Endodermal cell (in vitro differentiated cells): ENCODE measurements around the gene MST1. TPM values are rescaled to one million over a fixed set of nuclear protein-coding genes. Genes with fewer than 3 reads are reported as not detected.

Experiments used
- DNase-seq: peaks from one replicate; pipeline ENCODE4 v3.0.0-alpha.2; 2017
- H3K27ac ChIP-seq: 2 replicates; pipeline ENCODE4 v1.5.1; 2013; ENCODE audit warnings: mild to moderate bottlenecking, low read depth, low read length, moderate library complexity
- H3K27me3 ChIP-seq: 2 replicates; pipeline ENCODE4 v1.6.1; 2013; ENCODE audit warnings: mild to moderate bottlenecking, low read length, moderate library complexity; ENCODE audit not compliant: insufficient read depth, control insufficient read depth, poor library complexity, severe bottlenecking
- H3K36me3 ChIP-seq: 2 replicates; pipeline ENCODE4 v1.7.0; 2013; ENCODE audit warnings: mild to moderate bottlenecking, low read length, moderate library complexity; ENCODE audit not compliant: control insufficient read depth, insufficient read depth
- H3K4me1 ChIP-seq: one replicate; pipeline ENCODE4 v1.7.0; 2013; ENCODE audit warnings: low read length; ENCODE audit not compliant: control insufficient read depth, insufficient read depth
- H3K4me3 ChIP-seq: 2 replicates; pipeline ENCODE4 v1.5.1; 2013; ENCODE audit warnings: mild to moderate bottlenecking, low read length, moderate library complexity
- H3K9ac ChIP-seq: 2 replicates; pipeline ENCODE4 v1.6.1; 2013; ENCODE audit warnings: mild to moderate bottlenecking, low read length, moderate library complexity; ENCODE audit not compliant: poor library complexity, severe bottlenecking; ENCODE audit errors: extremely low read depth
- H3K9me3 ChIP-seq: 2 replicates; pipeline ENCODE4 v1.6.1; 2013; ENCODE audit warnings: mild to moderate bottlenecking, low read length, moderate library complexity; ENCODE audit not compliant: control insufficient read depth
- H3K27ac Mint-ChIP-seq: 2 replicates; pipeline ENCODE4 v1.8.0; 2020; ENCODE audit warnings: mixed read lengths
- H3K27me3 Mint-ChIP-seq: 2 replicates; pipeline ENCODE4 v1.8.0; 2021; ENCODE audit warnings: mild to moderate bottlenecking, mixed read lengths; ENCODE audit not compliant: insufficient read depth
- H3K36me3 Mint-ChIP-seq: 2 replicates; pipeline ENCODE4 v1.8.0; 2020; ENCODE audit warnings: low read depth, mixed read lengths
- H3K4me1 Mint-ChIP-seq: 2 replicates; pipeline ENCODE4 v1.8.0; 2020; ENCODE audit warnings: mixed read lengths
- H3K4me3 Mint-ChIP-seq: 2 replicates; pipeline ENCODE4 v1.8.0; 2020; ENCODE audit warnings: mild to moderate bottlenecking, moderate library complexity, mixed read lengths
- H3K9me3 Mint-ChIP-seq: 2 replicates; pipeline ENCODE4 v1.8.0; 2020; ENCODE audit warnings: mild to moderate bottlenecking, mixed read lengths
- WGBS, 2 experiments: methylation state at CpG; one replicate each; pipeline versions ENCODE4 v1.1.5 to v1.1.7; 2013; ENCODE audit warnings: missing lambda C conversion rate in 2 of 2, mixed read lengths in 1 of 2; ENCODE audit not compliant: insufficient coverage in 1 of 2, insufficient read length in 1 of 2; 5-methylcytosine and 5-hydroxymethylcytosine counted together
- total RNA-seq, 2 donors: library from RNA; stranded (reverse); fragmentation: NEBNext Ultra II Directional in 1 of 2; extraction: Animal tissue kit (Norgen Biotek cat#: 25700) in 1 of 2; gene quantifications; 2 replicates in 1 of 2; 3 replicates in 1 of 2; pipeline ENCODE4 v1.2.1, GENCODE V29; 2021
- TF ChIP-seq, protein P1 (sequence below): fragments of 200-600 bp; sonication (generic); conservative IDR thresholded peaks from 2 replicates; pipeline ENCODE4 v1.5.0; 2021; ENCODE audit warnings: antibody characterized with exemption, mild to moderate bottlenecking

Gene MST1
- total RNA-seq, 2 donors from 2014 or later = 30.8 to 35.5 TPM

DNA sequence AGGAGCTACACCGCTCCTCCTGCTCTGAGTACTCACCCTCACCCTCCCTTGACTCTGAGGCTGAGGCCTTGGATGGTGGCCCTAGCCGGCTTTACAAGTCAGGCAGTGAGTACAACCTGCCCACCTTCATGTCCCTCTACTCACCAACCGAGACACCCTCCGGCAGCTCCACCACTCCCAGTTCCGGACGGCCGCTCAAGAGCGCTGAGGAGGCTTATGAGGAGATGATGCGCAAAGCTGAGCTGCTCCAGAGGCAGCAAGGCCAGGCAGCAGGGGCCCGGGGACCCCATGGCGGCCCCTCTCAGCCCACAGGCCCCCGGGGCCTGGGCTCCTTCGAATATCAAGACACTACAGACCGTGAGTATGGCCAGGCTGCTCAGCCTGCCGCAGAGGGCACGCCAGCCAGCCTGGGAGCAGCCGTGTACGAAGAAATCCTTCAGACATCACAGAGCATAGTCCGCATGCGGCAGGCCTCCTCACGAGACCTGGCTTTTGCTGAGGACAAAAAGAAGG lies 36.3 kb downstream of the MST1 start:
- H3K27me3 Mint-ChIP-seq = no peaks in the 10 kb centered on the region
- Histone ChIP-seq H3K27ac (no peak overlapping the region), H3K27me3 (no peaks in the 10 kb centered on the region), H3K4me3 (no peak overlapping the region), H3K4me1 (no peaks in the 10 kb centered on the region), H3K9me3 (no peaks in the 10 kb centered on the region), H3K9ac (no peak overlapping the region), H3K36me3 (no peaks in the 10 kb centered on the region)
- no peak for DNase-seq
- H3K9me3 Mint-ChIP-seq = no peaks in the 10 kb centered on the region
- WGBS, 2 experiments = 92 to 95% methylated on average over 19 to 21 of the region's 21 CpGs
- no peak overlapping the region for H3K4me3 Mint-ChIP-seq
- TF ChIP-seq, protein P1, sequence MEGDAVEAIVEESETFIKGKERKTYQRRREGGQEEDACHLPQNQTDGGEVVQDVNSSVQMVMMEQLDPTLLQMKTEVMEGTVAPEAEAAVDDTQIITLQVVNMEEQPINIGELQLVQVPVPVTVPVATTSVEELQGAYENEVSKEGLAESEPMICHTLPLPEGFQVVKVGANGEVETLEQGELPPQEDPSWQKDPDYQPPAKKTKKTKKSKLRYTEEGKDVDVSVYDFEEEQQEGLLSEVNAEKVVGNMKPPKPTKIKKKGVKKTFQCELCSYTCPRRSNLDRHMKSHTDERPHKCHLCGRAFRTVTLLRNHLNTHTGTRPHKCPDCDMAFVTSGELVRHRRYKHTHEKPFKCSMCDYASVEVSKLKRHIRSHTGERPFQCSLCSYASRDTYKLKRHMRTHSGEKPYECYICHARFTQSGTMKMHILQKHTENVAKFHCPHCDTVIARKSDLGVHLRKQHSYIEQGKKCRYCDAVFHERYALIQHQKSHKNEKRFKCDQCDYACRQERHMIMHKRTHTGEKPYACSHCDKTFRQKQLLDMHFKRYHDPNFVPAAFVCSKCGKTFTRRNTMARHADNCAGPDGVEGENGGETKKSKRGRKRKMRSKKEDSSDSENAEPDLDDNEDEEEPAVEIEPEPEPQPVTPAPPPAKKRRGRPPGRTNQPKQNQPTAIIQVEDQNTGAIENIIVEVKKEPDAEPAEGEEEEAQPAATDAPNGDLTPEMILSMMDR = no peak
- no peaks in the 10 kb centered on the region for H3K36me3 Mint-ChIP-seq
- H3K27ac Mint-ChIP-seq = no peak overlapping the region
- H3K4me1 Mint-ChIP-seq = no peaks in the 10 kb centered on the region

DNA sequence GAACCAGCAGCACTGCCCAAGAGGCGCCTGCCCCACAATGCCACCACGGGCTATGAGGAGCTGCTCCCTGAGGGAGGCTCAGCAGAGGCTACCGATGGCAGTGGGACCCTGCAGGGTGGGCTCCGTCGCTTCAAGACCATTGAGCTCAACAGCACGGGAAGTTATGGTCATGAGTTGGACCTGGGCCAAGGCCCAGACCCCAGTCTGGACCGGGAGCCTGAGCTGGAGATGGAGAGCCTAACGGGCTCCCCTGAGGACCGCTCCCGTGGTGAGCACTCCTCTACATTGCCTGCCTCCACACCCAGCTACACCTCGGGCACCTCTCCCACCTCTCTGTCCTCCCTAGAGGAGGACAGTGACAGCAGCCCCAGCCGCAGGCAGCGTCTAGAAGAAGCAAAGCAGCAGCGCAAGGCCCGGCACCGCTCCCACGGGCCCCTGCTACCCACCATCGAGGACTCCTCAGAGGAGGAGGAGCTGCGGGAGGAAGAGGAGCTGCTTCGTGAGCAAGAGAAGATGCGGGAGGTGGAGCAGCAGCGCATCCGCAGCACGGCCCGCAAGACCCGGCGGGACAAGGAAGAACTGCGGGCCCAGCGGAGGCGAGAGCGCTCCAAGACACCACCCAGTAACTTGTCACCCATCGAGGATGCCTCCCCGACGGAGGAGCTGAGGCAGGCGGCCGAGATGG lies 36.9 kb downstream of the MST1 start:
- Mint-ChIP-seq H3K27me3 (no peaks in the 10 kb centered on the region), H3K27ac (no peak overlapping the region), H3K4me1 (no peaks in the 10 kb centered on the region), H3K36me3 (no peaks in the 10 kb centered on the region), H3K9me3 (no peaks in the 10 kb centered on the region), H3K4me3 (no peak overlapping the region)
- no peak overlapping the region for H3K4me3 ChIP-seq
- H3K9me3 ChIP-seq = no peaks in the 10 kb centered on the region
- TF ChIP-seq, protein P1 = no peak
- H3K36me3 ChIP-seq = no peaks in the 10 kb centered on the region
- H3K4me1 ChIP-seq = no peaks in the 10 kb centered on the region
- H3K27me3 ChIP-seq = no peaks in the 10 kb centered on the region
- no peak for DNase-seq
- 91 to 93% methylated on average over 21 to 36 of the region's 36 CpGs for WGBS, 2 experiments
- H3K27ac ChIP-seq = no peak overlapping the region
- H3K9ac ChIP-seq = no peak overlapping the region

DNA sequence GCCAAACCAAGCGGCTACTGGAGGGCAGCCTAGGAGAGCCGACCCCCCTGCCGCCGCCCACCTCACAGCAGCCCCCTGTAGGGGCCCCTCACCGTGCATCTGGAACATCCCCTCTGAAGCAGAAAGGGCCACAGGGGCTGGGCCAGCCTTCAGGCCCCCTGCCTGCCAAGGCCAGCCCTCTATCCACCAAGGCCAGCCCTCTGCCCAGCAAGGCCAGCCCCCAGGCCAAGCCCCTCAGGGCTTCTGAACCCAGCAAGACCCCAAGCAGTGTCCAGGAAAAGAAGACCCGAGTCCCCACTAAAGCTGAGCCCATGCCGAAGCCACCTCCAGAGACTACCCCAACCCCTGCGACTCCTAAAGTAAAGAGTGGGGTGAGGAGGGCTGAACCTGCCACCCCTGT lies 38.6 kb downstream of the MST1 start:
- Mint-ChIP-seq H3K4me1 (no peaks in the 10 kb centered on the region), H3K27me3 (no peaks in the 10 kb centered on the region), H3K27ac (no peak overlapping the region), H3K9me3 (no peaks in the 10 kb centered on the region), H3K4me3 (no peak overlapping the region), H3K36me3 (no peaks in the 10 kb centered on the region)
- 79 to 85% methylated on average over 5 to 8 of the region's 8 CpGs for WGBS, 2 experiments
- H3K27ac ChIP-seq = no peak overlapping the region
- H3K27me3 ChIP-seq = no peaks in the 10 kb centered on the region
- no peaks in the 10 kb centered on the region for H3K36me3 ChIP-seq
- H3K9me3 ChIP-seq = no peaks in the 10 kb centered on the region
- no peak overlapping the region for H3K4me3 ChIP-seq
- H3K9ac ChIP-seq = no peak overlapping the region
- no peaks in the 10 kb centered on the region for H3K4me1 ChIP-seq
- no peak for DNase-seq
- TF ChIP-seq, protein P1 = no peak
